ENCODE measurements around the gene ARGFX. TPM values are rescaled to one million over a fixed set of nuclear protein-coding genes. Genes with fewer than 3 reads are reported as not detected.
A peak's percentile ranks its signal among the peaks of the same experiment; 100 is the strongest.

Gene ARGFX
- total and polyA plus RNA-seq, 2 experiments from 2014 or later, result not detected

DNA sequence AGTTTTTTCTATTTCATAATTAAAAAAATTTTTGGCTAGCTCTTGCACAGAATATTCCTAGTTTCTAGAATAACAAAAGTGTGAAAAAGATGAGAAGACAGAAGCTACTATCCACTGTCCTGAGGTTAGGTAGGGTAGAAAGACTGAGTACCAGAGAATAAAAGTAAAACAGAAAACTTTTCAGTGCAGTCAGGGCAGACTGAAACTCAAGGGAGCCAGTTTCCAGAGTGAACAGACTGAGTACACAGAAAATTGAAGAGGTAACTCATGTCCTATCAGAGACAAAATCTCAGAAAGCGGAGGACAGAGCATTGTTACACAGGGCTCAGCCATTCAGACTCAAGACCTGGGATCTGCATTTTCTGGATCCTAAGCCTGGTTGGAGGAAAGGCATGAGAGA, 16.7 kb downstream of the ARGFX start:
- peaks cover 6% of the 10 kb centered on the region for H3K36me3 Mint-ChIP-seq (ENCODE audit: low read depth)
- H3K27ac Mint-ChIP-seq, result no peak overlapping the region
- Histone ChIP-seq H4K20me1 (replicated peaks; ENCODE audit: insufficient read depth) (no peaks in the 10 kb centered on the region), H3K27me3 (ENCODE audit: insufficient read depth) (no peaks in the 10 kb centered on the region), H3K79me2 (replicated peaks; ENCODE audit: insufficient read depth) (no peaks in the 10 kb centered on the region), H3K4me3 (no peak overlapping the region), H2AFZ (peak overlapping the region; percentile 86; the same call in 1 of the 2 replicates), H3K27ac (ENCODE audit: low read depth) (no peak overlapping the region), H3K36me3 (ENCODE audit: insufficient read depth) (no peaks in the 10 kb centered on the region), H3K4me2 (no peak overlapping the region), H3F3A (replicated peaks; ENCODE audit: low read depth) (no peaks in the 10 kb centered on the region), H3K9me2 (ENCODE audit: insufficient read depth) (0 out of 2 replicates have a peak, but pooled peaks cover 4% of the 10 kb centered on the region), H3K4me1 (ENCODE audit: insufficient read depth) (no peaks in the 10 kb centered on the region; the same call in 1 of the 2 replicates)
- no peak overlapping the region for H3K4me3 Mint-ChIP-seq
- peaks cover 5% of the 10 kb centered on the region; the same call in 1 of the 3 replicates for H3K4me1 Mint-ChIP-seq
- no peak for DNase-seq (ENCODE audit: low spot score)
- H3K9me3 Mint-ChIP-seq, result no peaks in the 10 kb centered on the region
- ATAC-seq, result no peak
- peaks cover 6% of the 10 kb centered on the region for H3K27me3 Mint-ChIP-seq (ENCODE audit: insufficient read depth, low read depth, poor library complexity)
- no peak for TF ChIP-seq ZNF114 (CRISPR knock-in tag; IDR thresholded peaks at IDR 0.05)

DNA sequence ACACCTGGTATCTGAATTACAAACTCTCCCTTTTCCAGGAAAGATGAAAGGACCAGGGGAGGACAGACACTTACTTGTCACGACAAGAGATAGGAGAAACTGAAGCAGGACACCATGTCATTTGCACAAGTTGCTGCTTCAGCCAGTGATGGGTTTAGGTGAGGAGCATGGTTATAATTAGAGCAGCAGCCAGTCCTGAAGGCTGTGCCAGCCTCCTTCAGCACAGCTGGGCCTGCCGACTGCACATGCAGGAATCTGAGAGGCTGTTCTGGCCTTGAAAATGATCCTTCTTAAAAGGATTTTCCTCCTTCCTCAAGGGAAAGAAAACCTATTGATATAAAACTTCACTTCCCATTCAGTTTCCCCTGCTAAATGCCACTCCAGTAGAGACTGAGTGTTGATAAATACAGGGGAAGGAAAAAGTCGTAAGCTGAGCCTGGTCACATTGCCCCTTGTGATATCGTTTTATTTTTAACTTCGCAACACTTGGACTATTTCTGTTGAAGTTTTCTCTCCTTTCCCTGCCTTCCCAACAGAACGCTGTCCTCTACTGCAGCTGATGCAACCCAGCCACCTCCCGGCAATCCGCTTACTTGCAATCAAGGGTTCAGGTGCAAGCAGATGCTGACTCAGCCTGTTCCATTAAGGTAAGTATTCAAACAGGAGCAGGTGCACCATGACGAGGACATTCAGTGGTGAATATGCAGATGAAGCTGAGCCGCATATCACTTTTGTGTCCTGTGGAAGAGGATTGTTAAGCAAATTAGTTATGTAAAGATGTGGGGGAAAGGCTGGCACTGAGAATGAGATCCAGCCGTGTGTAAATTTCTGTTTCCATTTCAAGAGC, 25.3 kb downstream of the ARGFX start, which contains the start of gene FBXO40:
FBXO40 (plus strand) TSS at position 524 of the 847 bp plus-strand sequence. CDS start 27,197 bp downstream, outside the sequence.
- H2AFZ ChIP-seq, result no peak within 1 kb of the TSS
- TF ChIP-seq ZNF331 (CRISPR knock-in tag; IDR thresholded peaks at IDR 0.05; ENCODE audit: low read depth), result no peak
- TF ChIP-seq, protein P1, sequence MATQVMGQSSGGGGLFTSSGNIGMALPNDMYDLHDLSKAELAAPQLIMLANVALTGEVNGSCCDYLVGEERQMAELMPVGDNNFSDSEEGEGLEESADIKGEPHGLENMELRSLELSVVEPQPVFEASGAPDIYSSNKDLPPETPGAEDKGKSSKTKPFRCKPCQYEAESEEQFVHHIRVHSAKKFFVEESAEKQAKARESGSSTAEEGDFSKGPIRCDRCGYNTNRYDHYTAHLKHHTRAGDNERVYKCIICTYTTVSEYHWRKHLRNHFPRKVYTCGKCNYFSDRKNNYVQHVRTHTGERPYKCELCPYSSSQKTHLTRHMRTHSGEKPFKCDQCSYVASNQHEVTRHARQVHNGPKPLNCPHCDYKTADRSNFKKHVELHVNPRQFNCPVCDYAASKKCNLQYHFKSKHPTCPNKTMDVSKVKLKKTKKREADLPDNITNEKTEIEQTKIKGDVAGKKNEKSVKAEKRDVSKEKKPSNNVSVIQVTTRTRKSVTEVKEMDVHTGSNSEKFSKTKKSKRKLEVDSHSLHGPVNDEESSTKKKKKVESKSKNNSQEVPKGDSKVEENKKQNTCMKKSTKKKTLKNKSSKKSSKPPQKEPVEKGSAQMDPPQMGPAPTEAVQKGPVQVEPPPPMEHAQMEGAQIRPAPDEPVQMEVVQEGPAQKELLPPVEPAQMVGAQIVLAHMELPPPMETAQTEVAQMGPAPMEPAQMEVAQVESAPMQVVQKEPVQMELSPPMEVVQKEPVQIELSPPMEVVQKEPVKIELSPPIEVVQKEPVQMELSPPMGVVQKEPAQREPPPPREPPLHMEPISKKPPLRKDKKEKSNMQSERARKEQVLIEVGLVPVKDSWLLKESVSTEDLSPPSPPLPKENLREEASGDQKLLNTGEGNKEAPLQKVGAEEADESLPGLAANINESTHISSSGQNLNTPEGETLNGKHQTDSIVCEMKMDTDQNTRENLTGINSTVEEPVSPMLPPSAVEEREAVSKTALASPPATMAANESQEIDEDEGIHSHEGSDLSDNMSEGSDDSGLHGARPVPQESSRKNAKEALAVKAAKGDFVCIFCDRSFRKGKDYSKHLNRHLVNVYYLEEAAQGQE (IDR thresholded peaks at IDR 0.05; ENCODE audit: unreplicated experiment), result no peak
- no peak for TF ChIP-seq ZNF114 (CRISPR knock-in tag; IDR thresholded peaks at IDR 0.05)
- TF ChIP-seq CREB1 (CRISPR knock-in tag; IDR thresholded peaks at IDR 0.05; ENCODE audit: low read depth), result peak; percentile 78
- TF ChIP-seq, protein P2, sequence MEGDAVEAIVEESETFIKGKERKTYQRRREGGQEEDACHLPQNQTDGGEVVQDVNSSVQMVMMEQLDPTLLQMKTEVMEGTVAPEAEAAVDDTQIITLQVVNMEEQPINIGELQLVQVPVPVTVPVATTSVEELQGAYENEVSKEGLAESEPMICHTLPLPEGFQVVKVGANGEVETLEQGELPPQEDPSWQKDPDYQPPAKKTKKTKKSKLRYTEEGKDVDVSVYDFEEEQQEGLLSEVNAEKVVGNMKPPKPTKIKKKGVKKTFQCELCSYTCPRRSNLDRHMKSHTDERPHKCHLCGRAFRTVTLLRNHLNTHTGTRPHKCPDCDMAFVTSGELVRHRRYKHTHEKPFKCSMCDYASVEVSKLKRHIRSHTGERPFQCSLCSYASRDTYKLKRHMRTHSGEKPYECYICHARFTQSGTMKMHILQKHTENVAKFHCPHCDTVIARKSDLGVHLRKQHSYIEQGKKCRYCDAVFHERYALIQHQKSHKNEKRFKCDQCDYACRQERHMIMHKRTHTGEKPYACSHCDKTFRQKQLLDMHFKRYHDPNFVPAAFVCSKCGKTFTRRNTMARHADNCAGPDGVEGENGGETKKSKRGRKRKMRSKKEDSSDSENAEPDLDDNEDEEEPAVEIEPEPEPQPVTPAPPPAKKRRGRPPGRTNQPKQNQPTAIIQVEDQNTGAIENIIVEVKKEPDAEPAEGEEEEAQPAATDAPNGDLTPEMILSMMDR (conservative IDR thresholded peaks at IDR 0.05; ENCODE audit: low read depth in 2 of 2), result peak in 1 of 2 experiments; percentile 76; a peak in 2 of 4 replicates
- peak; percentile 96 for TF ChIP-seq NANOG (IDR thresholded peaks at IDR 0.05; ENCODE audit: borderline replicate concordance)
- peak; percentile 56; the same call in 1 of the 2 replicates for TF ChIP-seq POLR2AphosphoS5 (IDR thresholded peaks at IDR 0.05; ENCODE audit: low read depth)
- TF ChIP-seq EZH2phosphoT487 (IDR thresholded peaks at IDR 0.05; ENCODE audit: unreplicated experiment), result no peak
- TF ChIP-seq EZH2 (IDR thresholded peaks at IDR 0.05; ENCODE audit: low read depth, unreplicated experiment), result no peak
- TF ChIP-seq STAT1 (IDR thresholded peaks at IDR 0.05; ENCODE audit: unreplicated experiment), result no peak

More for the DNA sequence above, 25.3 kb downstream of the ARGFX start, which contains the start of gene FBXO40:
- peaks cover 61% of the 10 kb centered on the region for H3K4me1 Mint-ChIP-seq
- H3K27me3 Mint-ChIP-seq (ENCODE audit: insufficient read depth, low read depth, poor library complexity), result peaks cover 14% of the 10 kb centered on the region
- peak within 1 kb of the TSS; percentile 100 for H3K27ac Mint-ChIP-seq
- 0 out of 2 replicates have a peak, but pooled peaks cover 3% of the 10 kb centered on the region for H3F3A ChIP-seq (replicated peaks; ENCODE audit: low read depth)
- H3K4me1 ChIP-seq (ENCODE audit: insufficient read depth), result peaks cover 47% of the 10 kb centered on the region
- H3K4me3 Mint-ChIP-seq, result peak within 1 kb of the TSS; percentile 52
- ATAC-seq (peak; percentile 96), DNase-seq (ENCODE audit: low spot score) (peak; percentile 99)
- H3K9me3 Mint-ChIP-seq, result no peaks in the 10 kb centered on the region
- H3K36me3 ChIP-seq (ENCODE audit: insufficient read depth), result no peaks in the 10 kb centered on the region
- peak within 1 kb of the TSS; percentile 95 for H3K27ac ChIP-seq (ENCODE audit: low read depth)
- H3K4me2 ChIP-seq, result peak within 1 kb of the TSS; percentile 27
- no peaks in the 10 kb centered on the region for H3K9me2 ChIP-seq (ENCODE audit: insufficient read depth)
- no peaks in the 10 kb centered on the region for H3K79me2 ChIP-seq (replicated peaks; ENCODE audit: insufficient read depth)
- H3K4me3 ChIP-seq, result peak within 1 kb of the TSS; percentile 5; the same call in 1 of the 2 replicates
- no peaks in the 10 kb centered on the region for H4K20me1 ChIP-seq (replicated peaks; ENCODE audit: insufficient read depth)
- no peaks in the 10 kb centered on the region for H3K27me3 ChIP-seq (ENCODE audit: insufficient read depth)
- peaks cover 6% of the 10 kb centered on the region; the same call in 1 of the 3 replicates for H3K36me3 Mint-ChIP-seq (ENCODE audit: low read depth)
